ENCODE results near the gene IFI27. TPM values are rescaled to one million over a fixed set of nuclear protein-coding genes. Genes with fewer than 3 reads are reported as not detected.

Gene IFI27
- total and polyA plus RNA-seq, 2 of the 4 experiments (the other 2 are of a cell fraction), result under 0.01 to 0.60 TPM

GRCh38 chr14:94080621-94081385, 29.7 kb upstream of the IFI27 start, which contains the start of the genes DDX24 and IFI27L1 (continued):
- TF ChIP-seq MAZ (IDR thresholded peaks at IDR 0.05; ENCODE audit: borderline replicate concordance, low read depth, low read length) (no peak), NFE2L2 (IDR thresholded peaks at IDR 0.05; ENCODE audit: low read depth, low read length) (no peak), BHLHE40 (IDR thresholded peaks at IDR 0.05; ENCODE audit: low read depth, low read length) (peak; percentile 89), POLR2A (IDR thresholded peaks at IDR 0.05; ENCODE audit: low read depth, low read length) (peak; percentile 95)

DNA sequence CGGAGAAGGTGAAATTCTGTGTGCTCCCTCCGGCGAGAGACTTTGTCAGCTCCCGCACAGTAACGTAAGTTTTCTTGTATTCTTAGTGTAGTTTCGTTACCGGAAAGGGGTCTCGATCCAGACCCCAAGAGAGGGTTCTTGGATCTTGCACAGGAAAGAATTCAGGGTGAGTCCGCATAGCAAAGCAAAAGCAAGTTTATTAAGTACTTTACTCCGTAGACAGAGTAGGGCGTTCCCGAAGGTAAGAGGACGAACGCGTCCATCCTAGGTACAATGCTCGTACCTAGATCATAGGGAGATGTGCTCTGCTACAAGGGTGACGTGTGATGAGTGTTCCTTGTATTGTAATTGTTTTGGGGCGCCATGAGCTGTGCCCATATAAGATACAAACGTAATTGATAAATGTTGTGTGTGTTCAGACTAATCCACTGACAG, 29.1 kb upstream of the IFI27 start:
- no TSS peak for BruUV-seq (replicated peaks)
- POLR2A ChIA-PET (ENCODE audit: unreplicated experiment), result interaction anchor here (0.6 to 1.2 kb wide), 2 partner anchors 19 to 55 kb away, joined by 3 read pairs; partner anchors contain the start of gene OTUB2

More for the DNA sequence above, 29.1 kb upstream of the IFI27 start:
- DNase-seq, result no peak
- Histone ChIP-seq H3K23ac (ENCODE audit: low read depth, low read length) (peak overlapping the region; percentile 97), H2AK5ac (ENCODE audit: low read depth, low read length) (peak overlapping the region; percentile 54; the same call in 1 of the 2 replicates), H2AK9ac (replicated peaks; ENCODE audit: low read depth, low read length, poor library complexity) (peak overlapping the region; percentile 86), H2AFZ (replicated peaks; ENCODE audit: low read length, poor library complexity) (peak overlapping the region; percentile 91), H2BK120ac (ENCODE audit: low read depth, low read length) (peak overlapping the region; percentile 50; the same call in 1 of the 2 replicates), H3K79me1 (ENCODE audit: low read depth in 1 of 2, low read length in 2 of 2) (peaks cover 22 to 52% of the 10 kb centered on the region in 2 experiments; a peak in 3 of 4 replicates), H3K4me2 (ENCODE audit: low read depth, low read length) (peak overlapping the region; percentile 97), H3K4me3 (ENCODE audit: insufficient read depth, low read depth, low read length) (peak overlapping the region; percentile 84), H4K8ac (ENCODE audit: low read depth in 2 of 2, low read length in 2 of 2) (peak overlapping the region; percentile 70 to 95), H3K56ac (ENCODE audit: extremely low read depth, insufficient read depth, low read length) (peak overlapping the region; percentile 87), H2BK15ac (ENCODE audit: low read depth, low read length) (peak overlapping the region; percentile 58; the same call in 1 of the 3 replicates), H3K36me3 (ENCODE audit: control insufficient read depth, insufficient read depth, low read length) (peaks cover 15% of the 10 kb centered on the region), H4K5ac (ENCODE audit: low read depth, low read length) (peak overlapping the region; percentile 65; the same call in 1 of the 2 replicates), H3K18ac (ENCODE audit: low read depth, low read length) (peak overlapping the region; percentile 43; the same call in 1 of the 2 replicates), H3K14ac (replicated peaks; ENCODE audit: low read depth, low read length) (peak overlapping the region; percentile 84), H3K4me1 (ENCODE audit: control insufficient read depth, insufficient read depth, low read length) (peaks cover 6% of the 10 kb centered on the region), H3K9ac (ENCODE audit: low read depth, low read length) (peak overlapping the region; percentile 97), H3K27me3 (ENCODE audit: control insufficient read depth, insufficient read depth, low read length) (no peaks in the 10 kb centered on the region), H4K20me1 (ENCODE audit: insufficient read depth, low read length) (peaks cover 32% of the 10 kb centered on the region), H2BK5ac (ENCODE audit: low read depth, low read length, poor library complexity, severe bottlenecking) (peak overlapping the region; percentile 15), H4K91ac (ENCODE audit: insufficient read depth, low read depth, low read length) (peak overlapping the region; percentile 47; the same call in 1 of the 2 replicates), H3K9me1 (ENCODE audit: insufficient read depth, low read length) (peaks cover 6% of the 10 kb centered on the region), H2BK20ac (ENCODE audit: low read depth, low read length) (no peak overlapping the region), H3K27ac (ENCODE audit: insufficient read depth, low read length) (peak overlapping the region; percentile 51), H3K9me3 (ENCODE audit: control insufficient read depth, insufficient read depth, low read length) (no peaks in the 10 kb centered on the region), H3K4ac (ENCODE audit: low read depth, low read length) (peak overlapping the region; percentile 47)
- in situ Hi-C loops (cut with MboI; ENCODE audit: low sequenced_read_pairs), result no loop called here
- TF ChIP-seq RCOR1 (IDR thresholded peaks at IDR 0.05; ENCODE audit: insufficient replicate concordance, low read length) (no peak), SMC3 (IDR thresholded peaks at IDR 0.05; ENCODE audit: low read depth, low read length) (no peak), MAZ (IDR thresholded peaks at IDR 0.05; ENCODE audit: borderline replicate concordance, low read depth, low read length) (no peak), CEBPB (IDR thresholded peaks at IDR 0.05; ENCODE audit: low read depth, low read length) (no peak), RFX5 (IDR thresholded peaks at IDR 0.05; ENCODE audit: low read depth, low read length) (no peak), BHLHE40 (IDR thresholded peaks at IDR 0.05; ENCODE audit: low read depth, low read length) (no peak), NFE2L2 (IDR thresholded peaks at IDR 0.05; ENCODE audit: low read depth, low read length) (no peak), FOS (IDR thresholded peaks at IDR 0.05; ENCODE audit: low read depth, low read length) (no peak)
- TF ChIP-seq, protein P1, sequence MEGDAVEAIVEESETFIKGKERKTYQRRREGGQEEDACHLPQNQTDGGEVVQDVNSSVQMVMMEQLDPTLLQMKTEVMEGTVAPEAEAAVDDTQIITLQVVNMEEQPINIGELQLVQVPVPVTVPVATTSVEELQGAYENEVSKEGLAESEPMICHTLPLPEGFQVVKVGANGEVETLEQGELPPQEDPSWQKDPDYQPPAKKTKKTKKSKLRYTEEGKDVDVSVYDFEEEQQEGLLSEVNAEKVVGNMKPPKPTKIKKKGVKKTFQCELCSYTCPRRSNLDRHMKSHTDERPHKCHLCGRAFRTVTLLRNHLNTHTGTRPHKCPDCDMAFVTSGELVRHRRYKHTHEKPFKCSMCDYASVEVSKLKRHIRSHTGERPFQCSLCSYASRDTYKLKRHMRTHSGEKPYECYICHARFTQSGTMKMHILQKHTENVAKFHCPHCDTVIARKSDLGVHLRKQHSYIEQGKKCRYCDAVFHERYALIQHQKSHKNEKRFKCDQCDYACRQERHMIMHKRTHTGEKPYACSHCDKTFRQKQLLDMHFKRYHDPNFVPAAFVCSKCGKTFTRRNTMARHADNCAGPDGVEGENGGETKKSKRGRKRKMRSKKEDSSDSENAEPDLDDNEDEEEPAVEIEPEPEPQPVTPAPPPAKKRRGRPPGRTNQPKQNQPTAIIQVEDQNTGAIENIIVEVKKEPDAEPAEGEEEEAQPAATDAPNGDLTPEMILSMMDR (conservative IDR thresholded peaks at IDR 0.05; ENCODE audit: low read depth, low read length), result no peak
- TF ChIP-seq, protein P2, sequence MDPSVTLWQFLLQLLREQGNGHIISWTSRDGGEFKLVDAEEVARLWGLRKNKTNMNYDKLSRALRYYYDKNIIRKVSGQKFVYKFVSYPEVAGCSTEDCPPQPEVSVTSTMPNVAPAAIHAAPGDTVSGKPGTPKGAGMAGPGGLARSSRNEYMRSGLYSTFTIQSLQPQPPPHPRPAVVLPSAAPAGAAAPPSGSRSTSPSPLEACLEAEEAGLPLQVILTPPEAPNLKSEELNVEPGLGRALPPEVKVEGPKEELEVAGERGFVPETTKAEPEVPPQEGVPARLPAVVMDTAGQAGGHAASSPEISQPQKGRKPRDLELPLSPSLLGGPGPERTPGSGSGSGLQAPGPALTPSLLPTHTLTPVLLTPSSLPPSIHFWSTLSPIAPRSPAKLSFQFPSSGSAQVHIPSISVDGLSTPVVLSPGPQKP (IDR thresholded peaks at IDR 0.05; ENCODE audit: borderline replicate concordance, low read depth, low read length), result no peak
- dilution Hi-C loops (cut with HindIII; ENCODE audit: low sequenced_read_pairs, unreplicated experiment), result no loop called here
- WGBS, 2 experiments (ENCODE audit: extremely low coverage in 2 of 2, insufficient read length in 1 of 2), result no CpG with 5 or more reads among the region's 19 CpGs
- ATAC-seq (ENCODE audit: low read depth), result peak; percentile 36
- intact Hi-C loops (cut with micrococcal nuclease), result loop anchor here (2.0 to 5.0 kb wide), 2 partner anchors 47 to 749 kb away; partner anchors contain the start of genes BTBD7 and IFI27L2
- CTCF ChIA-PET, result interaction anchor here (0.9 to 1.8 kb wide), 3 partner anchors 45 to 55 kb away, joined by 3 to 10 read pairs (median 3); no protein-coding TSS in a partner anchor

Measured in IMR-90 (cell line).